Keratinocyte (primary cell): ENCODE data around the gene TPM3.

Source experiments
- EZH2 ChIP-seq: IDR thresholded peaks from one replicate; pipeline ENCODE4 v1.6.1; 2012; ENCODE audit warnings: inconsistent platforms, mild to moderate bottlenecking, low read length, moderate library complexity
- TF ChIP-seq, protein P1 (sequence below), 3 experiments: IDR thresholded peaks in 1 of 3; conservative IDR thresholded peaks in 1 of 3; optimal IDR thresholded peaks in 1 of 3; 2 replicates in 2 of 3; 3 replicates in 1 of 3; pipeline versions ENCODE3 to v1.5.1; 2011; ENCODE audit warnings: low read length in 3 of 3, mild to moderate bottlenecking in 3 of 3, moderate library complexity in 2 of 3, control low read depth in 1 of 3, inconsistent platforms in 1 of 3; ENCODE audit not compliant: insufficient read depth in 2 of 3; ENCODE audit errors: extremely low read depth in 1 of 3

DNA sequence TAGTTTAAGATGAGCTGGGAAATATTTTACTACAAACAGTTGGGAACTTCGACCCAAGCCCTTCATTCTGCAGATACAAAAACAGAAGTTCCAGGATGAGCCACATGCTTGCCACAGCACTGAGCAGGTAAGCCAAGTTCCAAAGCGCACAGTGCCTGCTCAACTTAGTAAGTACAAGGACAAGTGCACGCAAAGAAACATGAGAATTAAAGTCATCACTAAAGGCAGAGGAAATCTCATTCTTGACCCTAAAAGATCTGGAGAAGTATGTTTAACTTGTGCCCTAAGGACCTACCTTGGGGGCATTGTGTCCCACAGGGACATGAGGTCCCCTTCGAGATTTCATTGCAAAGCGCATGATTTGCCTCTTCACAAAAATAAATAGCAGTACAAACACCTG, 27.6 kb upstream of the TPM3 start:
- TF ChIP-seq, protein P1, sequence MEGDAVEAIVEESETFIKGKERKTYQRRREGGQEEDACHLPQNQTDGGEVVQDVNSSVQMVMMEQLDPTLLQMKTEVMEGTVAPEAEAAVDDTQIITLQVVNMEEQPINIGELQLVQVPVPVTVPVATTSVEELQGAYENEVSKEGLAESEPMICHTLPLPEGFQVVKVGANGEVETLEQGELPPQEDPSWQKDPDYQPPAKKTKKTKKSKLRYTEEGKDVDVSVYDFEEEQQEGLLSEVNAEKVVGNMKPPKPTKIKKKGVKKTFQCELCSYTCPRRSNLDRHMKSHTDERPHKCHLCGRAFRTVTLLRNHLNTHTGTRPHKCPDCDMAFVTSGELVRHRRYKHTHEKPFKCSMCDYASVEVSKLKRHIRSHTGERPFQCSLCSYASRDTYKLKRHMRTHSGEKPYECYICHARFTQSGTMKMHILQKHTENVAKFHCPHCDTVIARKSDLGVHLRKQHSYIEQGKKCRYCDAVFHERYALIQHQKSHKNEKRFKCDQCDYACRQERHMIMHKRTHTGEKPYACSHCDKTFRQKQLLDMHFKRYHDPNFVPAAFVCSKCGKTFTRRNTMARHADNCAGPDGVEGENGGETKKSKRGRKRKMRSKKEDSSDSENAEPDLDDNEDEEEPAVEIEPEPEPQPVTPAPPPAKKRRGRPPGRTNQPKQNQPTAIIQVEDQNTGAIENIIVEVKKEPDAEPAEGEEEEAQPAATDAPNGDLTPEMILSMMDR (optimal IDR thresholded peaks at IDR 0.05 in 1 of 3, IDR thresholded peaks at IDR 0.05 in 1 of 3, conservative IDR thresholded peaks at IDR 0.05 in 1 of 3; ENCODE audit: extremely low read depth in 1 of 3, insufficient read depth in 2 of 3, low read length in 3 of 3), result no peak
- TF ChIP-seq EZH2, result no peak
